Parathyroid adenoma (tissue), 2 donors: ENCODE data around the gene PARVB.
"Not testable (repeated sequence)": the region's sequence is repeated elsewhere in the genome, so short reads cannot be mapped to it uniquely, and the experiment has no call there.

ENCODE experiments used
- H2AFZ ChIP-seq: fragments of 300-600 bp; sonication (generic); one replicate; pipeline ENCODE4 v1.7.0; 2017; ENCODE audit warnings: antibody characterized with exemption, mild to moderate bottlenecking
- H3K27ac ChIP-seq: fragments of 300-600 bp; sonication (generic); one replicate; pipeline ENCODE4 v1.7.0; 2017
- H3K27me3 ChIP-seq: fragments of 300-600 bp; sonication (generic); one replicate; pipeline ENCODE4 v1.7.0; 2017; ENCODE audit warnings: low read length; ENCODE audit not compliant: control insufficient read depth, insufficient read depth
- H3K36me3 ChIP-seq: fragments of 300-600 bp; sonication (generic); one replicate; pipeline ENCODE4 v1.7.0; 2017; ENCODE audit warnings: low read length; ENCODE audit not compliant: control insufficient read depth, insufficient read depth
- H3K4me1 ChIP-seq: fragments of 300-600 bp; sonication (generic); one replicate; pipeline ENCODE4 v1.7.0; 2017; ENCODE audit warnings: control low read depth
- H3K4me2 ChIP-seq: fragments of 300-600 bp; sonication (generic); one replicate; pipeline ENCODE4 v1.7.0; 2017; ENCODE audit warnings: low read length
- H3K4me3 ChIP-seq: fragments of 300-600 bp; sonication (generic); one replicate; pipeline ENCODE4 v1.7.0; 2017; ENCODE audit warnings: low read depth, low read length
- H3K79me2 ChIP-seq: fragments of 300-600 bp; sonication (generic); one replicate; pipeline ENCODE4 v1.7.0; 2017; ENCODE audit warnings: control low read depth
- H3K9ac ChIP-seq: fragments of 300-600 bp; sonication (generic); one replicate; pipeline ENCODE4 v1.7.0; 2017; ENCODE audit warnings: mild to moderate bottlenecking
- H3K9me3 ChIP-seq: fragments of 300-600 bp; sonication (generic); one replicate; pipeline ENCODE4 v1.7.0; 2017; ENCODE audit warnings: low read length; ENCODE audit not compliant: control insufficient read depth
- CTCF ChIP-seq: fragments of 300-600 bp; sonication (generic); IDR thresholded peaks from one replicate; pipeline ENCODE4 v1.7.0; 2017; ENCODE audit warnings: antibody characterized with exemption, mild to moderate bottlenecking
- donor health status: primary hyperparathyroidism.

The PARVB gene

GRCh38 chr22:44004104-44004460 lies 20.0 kb upstream of the PARVB start:
- H3K27ac ChIP-seq = no peak overlapping the region
- TF ChIP-seq CTCF = no peak

GRCh38 chr22:44005524-44005923 lies 18.6 kb upstream of the PARVB start:
- Histone ChIP-seq H2AFZ (no peak overlapping the region), H3K9me3 (no peaks in the 10 kb centered on the region), H3K4me1 (no peaks in the 10 kb centered on the region), H3K27me3 (no peaks in the 10 kb centered on the region), H3K4me3 (no peak overlapping the region), H3K4me2 (no peak overlapping the region), H3K79me2 (no peaks in the 10 kb centered on the region), H3K27ac (no peak overlapping the region), H3K36me3 (no peaks in the 10 kb centered on the region), H3K9ac (no peak overlapping the region)
- no peak for TF ChIP-seq CTCF

More at GRCh38 chr22:44004104-44004460, 20.0 kb upstream of the PARVB start:
- H3K79me2 ChIP-seq = no peaks in the 10 kb centered on the region
- H3K9ac ChIP-seq = no peak overlapping the region
- H3K4me2 ChIP-seq = no peak overlapping the region
- H3K4me1 ChIP-seq = no peaks in the 10 kb centered on the region
- H3K4me3 ChIP-seq = no peak overlapping the region
- no peaks in the 10 kb centered on the region for H3K27me3 ChIP-seq
- H3K9me3 ChIP-seq = no peaks in the 10 kb centered on the region
- H2AFZ ChIP-seq = no peak overlapping the region
- no peaks in the 10 kb centered on the region for H3K36me3 ChIP-seq

- H3K4me2 ChIP-seq = no peak overlapping the region
- H3K9ac ChIP-seq = no peak overlapping the region
- no peak overlapping the region for H3K27ac ChIP-seq
- no peak for TF ChIP-seq CTCF
- no peaks in the 10 kb centered on the region for H3K4me1 ChIP-seq
- H3K4me3 ChIP-seq = no peak overlapping the region
- H3K27me3 ChIP-seq = no peaks in the 10 kb centered on the region
- no peaks in the 10 kb centered on the region for H3K79me2 ChIP-seq
- no peak overlapping the region for H2AFZ ChIP-seq
- H3K36me3 ChIP-seq = no peaks in the 10 kb centered on the region
- no peaks in the 10 kb centered on the region for H3K9me3 ChIP-seq
Observed at GRCh38 chr22:44012162-44012561, 11.9 kb upstream of the PARVB start.

GRCh38 chr22:44012591-44012990 lies 11.5 kb upstream of the PARVB start:
- no peaks in the 10 kb centered on the region for H3K79me2 ChIP-seq
- no peaks in the 10 kb centered on the region for H3K4me1 ChIP-seq
- H2AFZ ChIP-seq = no peak overlapping the region
- no peaks in the 10 kb centered on the region for H3K36me3 ChIP-seq
- H3K9ac ChIP-seq = no peak overlapping the region
- no peak for TF ChIP-seq CTCF
- no peak overlapping the region for H3K4me3 ChIP-seq
- H3K9me3 ChIP-seq = no peaks in the 10 kb centered on the region
- H3K27me3 ChIP-seq = no peaks in the 10 kb centered on the region
- H3K4me2 ChIP-seq = no peak overlapping the region
- no peak overlapping the region for H3K27ac ChIP-seq

- Histone ChIP-seq H3K4me2 (no peak overlapping the region), H3K4me1 (no peaks in the 10 kb centered on the region), H3K9me3 (no peaks in the 10 kb centered on the region), H3K79me2 (no peaks in the 10 kb centered on the region), H3K36me3 (no peaks in the 10 kb centered on the region), H3K4me3 (no peak overlapping the region), H2AFZ (no peak overlapping the region), H3K27ac (no peak overlapping the region), H3K27me3 (no peaks in the 10 kb centered on the region), H3K9ac (no peak overlapping the region)
- TF ChIP-seq CTCF = no peak
Observed at GRCh38 chr22:44014241-44014640, 9.9 kb upstream of the PARVB start.

GRCh38 chr22:44016586-44016985 lies 7.5 kb upstream of the PARVB start:
- not testable (repeated sequence) for H3K79me2 ChIP-seq, H3K27me3 ChIP-seq

More at GRCh38 chr22:44016586-44016985, 7.5 kb upstream of the PARVB start:
- H2AFZ ChIP-seq, H3K9me3 ChIP-seq, H3K36me3 ChIP-seq, H3K4me1 ChIP-seq, H3K27ac ChIP-seq, H3K4me3 ChIP-seq, H3K9ac ChIP-seq, H3K4me2 ChIP-seq: not testable (repeated sequence)
